Measurements from ENCODE around the gene ARMCX4.

- TF ChIP-seq, protein P1, sequence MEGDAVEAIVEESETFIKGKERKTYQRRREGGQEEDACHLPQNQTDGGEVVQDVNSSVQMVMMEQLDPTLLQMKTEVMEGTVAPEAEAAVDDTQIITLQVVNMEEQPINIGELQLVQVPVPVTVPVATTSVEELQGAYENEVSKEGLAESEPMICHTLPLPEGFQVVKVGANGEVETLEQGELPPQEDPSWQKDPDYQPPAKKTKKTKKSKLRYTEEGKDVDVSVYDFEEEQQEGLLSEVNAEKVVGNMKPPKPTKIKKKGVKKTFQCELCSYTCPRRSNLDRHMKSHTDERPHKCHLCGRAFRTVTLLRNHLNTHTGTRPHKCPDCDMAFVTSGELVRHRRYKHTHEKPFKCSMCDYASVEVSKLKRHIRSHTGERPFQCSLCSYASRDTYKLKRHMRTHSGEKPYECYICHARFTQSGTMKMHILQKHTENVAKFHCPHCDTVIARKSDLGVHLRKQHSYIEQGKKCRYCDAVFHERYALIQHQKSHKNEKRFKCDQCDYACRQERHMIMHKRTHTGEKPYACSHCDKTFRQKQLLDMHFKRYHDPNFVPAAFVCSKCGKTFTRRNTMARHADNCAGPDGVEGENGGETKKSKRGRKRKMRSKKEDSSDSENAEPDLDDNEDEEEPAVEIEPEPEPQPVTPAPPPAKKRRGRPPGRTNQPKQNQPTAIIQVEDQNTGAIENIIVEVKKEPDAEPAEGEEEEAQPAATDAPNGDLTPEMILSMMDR (IDR thresholded peaks at IDR 0.05; ENCODE audit: low read length), result no peak
- no peak for TF ChIP-seq EZH2 (IDR thresholded peaks at IDR 0.05; ENCODE audit: borderline replicate concordance, low read length)
Measured at GRCh38 chrX:101484135-101484534, 1.1 kb upstream of the ARMCX4 start.

Measured in OCI-LY1 (cell line).